AG09309 (cell line): ENCODE data around the gene GTF3C1.
"Not testable (repeated sequence)": the region's sequence is repeated elsewhere in the genome, so short reads cannot be mapped to it uniquely, and the experiment has no call there.

Source experiments
- DNase-seq: peaks from one replicate; pipeline ENCODE4 v3.0.0-alpha.2; 2010; ENCODE audit warnings: low read depth
- H3K4me3 ChIP-seq: 2 replicates; pipeline ENCODE4 v1.5.1; 2011; ENCODE audit warnings: mild to moderate bottlenecking, low read depth, low read length, moderate library complexity; ENCODE audit not compliant: control insufficient read depth
- TF ChIP-seq, protein P1 (sequence below): IDR thresholded peaks from 2 replicates; pipeline ENCODE4 v1.5.1; 2011; ENCODE audit warnings: mild to moderate bottlenecking, low read depth, low read length, inconsistent platforms; ENCODE audit not compliant: insufficient read depth, control insufficient read depth; ENCODE audit errors: missing control alignments

Gene GTF3C1

DNA sequence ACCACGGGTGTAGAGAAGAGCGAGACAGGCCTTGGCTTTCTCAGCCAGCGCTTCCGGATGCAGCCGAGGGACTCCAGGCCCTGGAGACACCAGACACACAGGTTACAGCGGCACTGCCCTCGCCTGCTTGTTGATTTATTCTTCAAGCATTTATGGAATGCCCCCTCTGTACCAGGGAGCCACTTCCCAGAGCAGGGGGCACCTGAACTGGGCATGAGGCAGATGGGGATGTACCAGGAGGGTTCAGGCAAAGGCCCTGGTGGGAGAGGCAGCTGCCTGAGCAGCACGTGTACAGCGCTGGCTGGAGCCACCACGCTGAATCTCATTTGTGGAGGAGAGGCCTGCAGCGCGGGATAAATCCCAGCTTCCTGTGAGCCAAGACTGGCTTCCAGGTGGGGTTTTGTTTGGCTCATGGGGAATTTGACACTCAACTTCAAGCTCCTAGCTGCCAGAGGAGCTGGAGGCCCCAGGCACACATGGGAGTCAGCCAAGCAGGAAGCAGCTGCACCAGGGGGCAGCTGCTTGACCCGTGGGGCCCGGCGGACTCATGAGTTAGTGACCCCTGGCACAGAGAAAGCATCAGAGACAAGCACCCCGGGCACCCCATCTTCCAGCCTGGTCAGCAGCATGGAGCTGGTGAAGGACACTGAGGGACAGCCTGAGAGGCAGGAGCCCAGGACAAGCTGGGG is 88.1 kb downstream of the GTF3C1 start:
- DNase-seq, result no peak
- no peak overlapping the region for H3K4me3 ChIP-seq
- TF ChIP-seq, protein P1, sequence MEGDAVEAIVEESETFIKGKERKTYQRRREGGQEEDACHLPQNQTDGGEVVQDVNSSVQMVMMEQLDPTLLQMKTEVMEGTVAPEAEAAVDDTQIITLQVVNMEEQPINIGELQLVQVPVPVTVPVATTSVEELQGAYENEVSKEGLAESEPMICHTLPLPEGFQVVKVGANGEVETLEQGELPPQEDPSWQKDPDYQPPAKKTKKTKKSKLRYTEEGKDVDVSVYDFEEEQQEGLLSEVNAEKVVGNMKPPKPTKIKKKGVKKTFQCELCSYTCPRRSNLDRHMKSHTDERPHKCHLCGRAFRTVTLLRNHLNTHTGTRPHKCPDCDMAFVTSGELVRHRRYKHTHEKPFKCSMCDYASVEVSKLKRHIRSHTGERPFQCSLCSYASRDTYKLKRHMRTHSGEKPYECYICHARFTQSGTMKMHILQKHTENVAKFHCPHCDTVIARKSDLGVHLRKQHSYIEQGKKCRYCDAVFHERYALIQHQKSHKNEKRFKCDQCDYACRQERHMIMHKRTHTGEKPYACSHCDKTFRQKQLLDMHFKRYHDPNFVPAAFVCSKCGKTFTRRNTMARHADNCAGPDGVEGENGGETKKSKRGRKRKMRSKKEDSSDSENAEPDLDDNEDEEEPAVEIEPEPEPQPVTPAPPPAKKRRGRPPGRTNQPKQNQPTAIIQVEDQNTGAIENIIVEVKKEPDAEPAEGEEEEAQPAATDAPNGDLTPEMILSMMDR, result no peak

DNA sequence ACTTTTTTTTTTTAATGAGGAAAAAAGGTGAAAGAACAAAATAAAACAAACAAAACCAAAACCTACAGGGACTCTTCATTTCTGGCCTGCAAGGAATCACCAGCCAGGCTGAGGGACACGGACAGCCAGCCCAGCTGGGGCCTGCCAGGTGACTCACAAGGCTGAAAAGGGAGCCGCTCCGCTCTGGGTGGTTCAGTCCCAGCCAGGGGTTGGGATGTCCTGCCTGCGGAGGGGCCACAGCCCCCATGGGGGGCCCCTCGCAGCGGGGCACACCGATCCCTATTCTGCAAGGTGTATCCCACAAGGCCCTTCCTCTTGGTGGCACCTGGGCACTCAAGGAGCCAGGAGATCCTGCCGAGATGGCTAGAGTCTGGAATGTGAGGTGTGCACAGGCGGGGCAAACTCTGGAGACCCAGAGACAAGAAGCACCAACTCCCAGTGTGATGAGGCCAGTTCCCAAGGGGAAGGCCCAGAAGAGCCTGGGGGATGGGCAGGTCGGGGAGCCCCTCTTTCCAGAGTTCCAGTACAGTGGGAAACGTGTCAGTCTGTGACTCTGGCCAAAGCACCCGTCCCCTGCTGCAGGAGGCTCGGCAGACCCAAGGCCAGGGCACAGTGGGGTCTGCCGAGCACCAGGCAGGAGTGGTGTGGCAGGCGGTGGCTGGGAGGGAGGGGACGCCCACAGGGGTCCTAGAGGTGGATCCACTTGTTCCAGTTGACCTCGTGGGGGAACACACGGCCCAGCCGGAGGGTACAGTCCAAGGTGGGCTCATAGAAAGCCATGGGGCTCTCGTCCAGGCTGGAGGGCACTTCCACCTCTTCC is 88.8 kb downstream of the GTF3C1 start:
- TF ChIP-seq, protein P1, result no peak
- no peak for DNase-seq
- no peak overlapping the region for H3K4me3 ChIP-seq

DNA sequence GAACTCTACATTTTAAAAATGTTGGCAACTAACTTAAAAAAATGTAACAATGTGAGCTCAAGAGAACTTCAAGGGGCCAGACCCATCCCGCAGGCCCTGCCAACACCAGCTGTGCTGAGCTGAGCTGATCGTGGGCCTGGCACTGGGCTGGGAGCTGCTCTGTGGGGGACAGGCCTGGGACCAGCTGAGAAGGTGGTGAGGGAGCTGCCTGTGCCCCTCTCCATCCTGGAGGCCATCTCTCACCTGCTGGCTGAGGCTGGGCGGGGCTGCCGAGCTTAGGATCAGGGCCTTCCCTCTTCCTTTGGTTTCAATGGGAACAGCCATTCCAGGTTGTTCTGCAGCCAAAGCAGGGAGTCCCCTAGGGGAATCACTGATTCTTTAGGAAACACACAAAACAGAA is 89.5 kb downstream of the GTF3C1 start:
- H3K4me3 ChIP-seq, result no peak overlapping the region
- DNase-seq, result no peak
- TF ChIP-seq, protein P1, result no peak

DNA sequence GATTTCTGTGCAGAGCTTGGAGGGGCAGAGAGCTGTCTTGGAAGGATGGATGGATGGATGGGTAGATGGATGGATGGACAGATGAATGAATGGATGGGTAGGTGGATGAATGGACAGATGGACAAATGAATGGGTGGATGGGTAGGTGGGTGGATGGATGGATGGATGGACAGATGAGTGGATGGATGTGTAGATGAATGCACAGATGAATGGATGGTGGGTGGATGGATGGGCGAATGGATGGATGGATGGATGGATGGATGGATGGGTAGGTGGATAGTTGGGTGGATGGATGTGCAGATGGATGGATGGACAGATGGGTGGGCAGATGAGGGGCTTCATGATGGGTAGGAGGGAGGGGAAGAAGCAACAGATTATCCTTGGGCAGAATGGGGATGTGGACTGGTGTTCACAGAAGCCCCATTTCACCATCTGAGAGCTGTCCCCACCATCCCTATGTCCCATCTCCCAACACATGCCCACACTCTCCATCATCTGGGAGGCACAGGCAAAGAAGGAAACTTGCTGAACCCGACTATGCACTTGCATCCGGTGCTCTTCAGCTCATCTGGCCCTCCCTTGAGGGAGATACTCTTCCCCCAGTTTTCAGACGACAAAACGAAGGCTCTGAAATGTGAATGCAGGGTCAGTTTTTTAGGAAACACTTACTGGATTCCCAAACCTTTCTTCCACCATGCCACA is 90.6 kb downstream of the GTF3C1 start:
- H3K4me3 ChIP-seq, result no peak overlapping the region
- TF ChIP-seq, protein P1, result no peak
- no peak for DNase-seq

DNA sequence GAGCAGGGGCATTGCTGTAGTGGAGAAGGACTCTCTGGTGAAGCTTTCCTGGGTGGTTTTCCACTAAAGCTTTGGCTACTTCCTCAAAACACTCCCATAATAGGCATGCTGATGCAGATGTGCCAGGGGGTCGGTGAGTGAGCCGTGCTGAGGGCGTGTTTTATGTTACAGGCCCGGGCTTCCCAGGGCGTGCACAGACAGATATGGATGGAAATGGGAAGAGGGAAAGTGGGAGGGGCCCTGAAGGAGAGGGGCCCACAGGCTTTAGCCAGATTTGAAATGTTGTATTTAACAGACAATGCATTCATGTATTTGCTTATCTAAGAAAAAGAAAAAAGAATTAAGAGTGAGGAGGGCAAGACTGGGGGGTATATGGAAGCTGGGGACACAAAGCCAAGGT is 91.5 kb downstream of the GTF3C1 start:
- TF ChIP-seq, protein P1, result no peak
- no peak for DNase-seq
- H3K4me3 ChIP-seq, result no peak overlapping the region

DNA sequence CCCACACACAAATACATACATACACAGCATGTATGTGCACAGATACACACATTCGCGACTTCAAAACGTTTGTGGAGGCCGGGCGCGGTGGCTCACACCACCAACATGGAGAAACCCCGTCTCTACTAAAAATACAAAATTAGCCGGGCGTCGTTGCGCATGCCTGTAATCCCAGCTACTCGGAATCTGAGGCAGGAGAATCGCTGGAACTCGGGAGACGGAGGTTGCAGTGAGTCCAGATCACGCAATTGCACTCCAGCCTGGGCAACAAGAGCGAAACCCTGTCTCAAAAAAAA is 92.2 kb downstream of the GTF3C1 start:
- not testable (repeated sequence) for H3K4me3 ChIP-seq, DNase-seq

DNA sequence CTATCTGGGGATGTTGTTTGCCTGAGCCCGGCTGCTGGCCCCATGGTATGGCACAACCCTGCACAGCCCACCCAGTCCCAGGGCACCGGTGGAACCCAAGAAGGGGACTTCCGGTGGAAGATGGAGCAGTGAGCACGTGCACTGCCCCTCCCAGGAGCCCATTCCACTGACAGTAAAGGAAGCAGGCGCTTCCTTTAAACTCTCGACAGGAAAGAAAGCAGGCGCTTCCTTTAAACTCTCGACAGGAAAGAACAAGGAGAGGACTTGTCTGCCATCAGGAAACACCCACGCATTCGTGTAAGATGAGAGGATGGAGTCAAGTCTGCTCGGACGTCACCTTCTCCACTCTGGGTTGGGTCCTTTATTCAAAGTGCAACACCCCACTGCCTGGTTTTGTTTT is 94.0 kb downstream of the GTF3C1 start:
- no peak for DNase-seq
- TF ChIP-seq, protein P1, result no peak
- no peak overlapping the region for H3K4me3 ChIP-seq
